Measurements from ENCODE around the gene GALNT2. TPM values are rescaled to one million over a fixed set of nuclear protein-coding genes. Genes with fewer than 3 reads are reported as not detected.

GALNT2 gene
- polyA plus RNA-seq, 1 of the 3 experiments (the other 2 are of a cell fraction): 118 TPM

GRCh38 chr1:230270559-230271281, 203.7 kb downstream of the GALNT2 start (continued):
- TF ChIP-seq EP300 (IDR thresholded peaks at IDR 0.05; ENCODE audit: borderline replicate concordance in 1 of 2, low read depth in 1 of 2, low read length in 1 of 2): peak in 1 of 2 experiments; percentile 65; a peak in 1 of 4 replicates

- ChIA-PET POLR2A (no interaction called here), CTCF (interaction anchor here (0.9 to 2.3 kb wide), 2 partner anchors 13 to 610 kb away, joined by 3 to 7 read pairs; no protein-coding TSS in a partner anchor)
- Histone ChIP-seq H3K4me1 (ENCODE audit: control insufficient read depth in 1 of 2, insufficient read depth in 2 of 2, low read depth in 1 of 2, low read length in 1 of 2) (peaks cover 9 to 43% of the 10 kb centered on the region in 2 experiments; a peak in 3 of 4 replicates), H3K27ac (ENCODE audit: low read depth in 2 of 2, low read length in 1 of 2) (peak overlapping the region in 1 of 2 experiments; percentile 98; a peak in 2 of 4 replicates), H3F3A (replicated peaks; ENCODE audit: insufficient read depth) (peaks cover 20% of the 10 kb centered on the region), H3K4me3 (ENCODE audit: low read depth in 2 of 2, low read length in 1 of 2) (no peak overlapping the region), H3K4me2 (no peak overlapping the region), H3K9ac (no peak overlapping the region), H3K36me3 (replicated peaks in 1 of 2; ENCODE audit: control insufficient read depth in 1 of 2, insufficient read depth in 2 of 2, low read length in 1 of 2) (peaks cover 20 to 37% of the 10 kb centered on the region in 2 experiments), H2AFZ (ENCODE audit: low read depth) (no peak overlapping the region), H3K9me3 (no peaks in the 10 kb centered on the region), H3K27me3 (ENCODE audit: insufficient read depth) (no peaks in the 10 kb centered on the region), H4K20me1 (ENCODE audit: insufficient read depth) (no peaks in the 10 kb centered on the region), H3K9me2 (no peaks in the 10 kb centered on the region), H3K79me2 (ENCODE audit: insufficient read depth) (no peaks in the 10 kb centered on the region)
- TF ChIP-seq FOXJ3 (CRISPR knock-in tag; IDR thresholded peaks at IDR 0.05) (no peak), MXI1 (IDR thresholded peaks at IDR 0.05; ENCODE audit: low read depth, low read length) (peak; percentile 2; the same call in 1 of the 2 replicates)
- 96% methylated on average over 17 of the region's 20 CpGs for WGBS (ENCODE audit: low lambda C conversion rate)
- no peak for DNase-seq
Measured at GRCh38 chr1:230271300-230272035, 204.4 kb downstream of the GALNT2 start.

GRCh38 chr1:230272557-230272956, 205.5 kb downstream of the GALNT2 start:
- Histone ChIP-seq H3K4me1 (ENCODE audit: control insufficient read depth in 1 of 2, insufficient read depth in 2 of 2, low read depth in 1 of 2, low read length in 1 of 2) (peaks cover 9 to 42% of the 10 kb centered on the region in 2 experiments; a peak in 3 of 4 replicates), H3K4me3 (ENCODE audit: low read depth in 2 of 2, low read length in 1 of 2) (no peak overlapping the region), H3K79me2 (ENCODE audit: insufficient read depth) (no peaks in the 10 kb centered on the region), H3K27ac (ENCODE audit: low read depth in 2 of 2, low read length in 1 of 2) (no peak overlapping the region; a peak in 1 of 4 replicates), H3K9me2 (no peaks in the 10 kb centered on the region), H3K36me3 (replicated peaks in 1 of 2; ENCODE audit: control insufficient read depth in 1 of 2, insufficient read depth in 2 of 2, low read length in 1 of 2) (peaks cover 28 to 45% of the 10 kb centered on the region in 2 experiments), H2AFZ (ENCODE audit: low read depth) (no peak overlapping the region), H3K9me3 (no peaks in the 10 kb centered on the region), H3K9ac (no peak overlapping the region), H4K20me1 (ENCODE audit: insufficient read depth) (no peaks in the 10 kb centered on the region), H3F3A (replicated peaks; ENCODE audit: insufficient read depth) (peaks cover 20% of the 10 kb centered on the region), H3K27me3 (ENCODE audit: insufficient read depth) (no peaks in the 10 kb centered on the region), H3K4me2 (no peak overlapping the region)
- CTCF ChIA-PET: no interaction called here
- no peak for DNase-seq
- POLR2A ChIA-PET: no interaction called here
- TF ChIP-seq IRF3 (IDR thresholded peaks at IDR 0.05; ENCODE audit: low read depth, low read length): no peak
- TF ChIP-seq SMC3 (IDR thresholded peaks at IDR 0.05; ENCODE audit: low read depth, low read length): no peak
- TF ChIP-seq EZH2phosphoT487 (IDR thresholded peaks at IDR 0.05; ENCODE audit: borderline replicate concordance, low read depth): no peak
- TF ChIP-seq NRF1 (IDR thresholded peaks at IDR 0.05; ENCODE audit: low read depth, low read length): no peak
- TF ChIP-seq RAD21 (IDR thresholded peaks at IDR 0.05; ENCODE audit: low read length): no peak
- TF ChIP-seq ELF1 (IDR thresholded peaks at IDR 0.05): no peak
- TF ChIP-seq CTCF (IDR thresholded peaks at IDR 0.05): no peak
- TF ChIP-seq SIN3A (IDR thresholded peaks at IDR 0.05; ENCODE audit: borderline replicate concordance, low read depth, low read length): no peak
- TF ChIP-seq FOSL2 (IDR thresholded peaks at IDR 0.05; ENCODE audit: borderline replicate concordance, low read depth): no peak
- no peak for TF ChIP-seq REST (IDR thresholded peaks at IDR 0.05; ENCODE audit: low read depth, low read length)
- no peak for TF ChIP-seq GATA2 (CRISPR knock-in tag; IDR thresholded peaks at IDR 0.05)
- WGBS (ENCODE audit: low lambda C conversion rate): 93% methylated on average over 9 of the region's 9 CpGs
